Measurements from ENCODE around the gene PRSS8. TPM values are rescaled to one million over a fixed set of nuclear protein-coding genes. Genes with fewer than 3 reads are reported as not detected.

PRSS8 gene
- total RNA-seq, 1 experiment from 2014 or later, result 42.6 TPM

- no peak for ATAC-seq
- intact Hi-C loops (cut with micrococcal nuclease), result no loop called here
- no peaks in the 10 kb centered on the region for H3K9me2 ChIP-seq (ENCODE audit: insufficient read depth)
Measured at GRCh38 chr16:31086629-31086906, 49.0 kb downstream of the PRSS8 start.

More at GRCh38 chr16:31086629-31086906, 49.0 kb downstream of the PRSS8 start:
- Histone ChIP-seq H3K4me3 (replicated peaks in 1 of 2; ENCODE audit: low read depth in 1 of 2, low read length in 2 of 2) (no peak overlapping the region), H3K9me3 (ENCODE audit: control insufficient read depth in 1 of 2, insufficient read depth in 1 of 2, low read depth in 1 of 2, low read length in 2 of 2) (no peaks in the 10 kb centered on the region), H4K20me1 (ENCODE audit: insufficient read depth) (no peaks in the 10 kb centered on the region), H3K36me3 (ENCODE audit: control insufficient read depth in 1 of 2, insufficient read depth in 2 of 2, low read length in 2 of 2) (peaks cover 0 to 14% of the 10 kb centered on the region in 2 experiments; a peak in 3 of 4 replicates), H2AFZ (ENCODE audit: low read depth, low read length, poor library complexity, severe bottlenecking) (no peak overlapping the region), H3K27ac (ENCODE audit: low read depth, low read length) (no peak overlapping the region), H3K79me2 (ENCODE audit: insufficient read depth, low read length) (peaks cover 9% of the 10 kb centered on the region; the same call in 1 of the 2 replicates), H3K4me1 (ENCODE audit: control insufficient read depth in 1 of 2, insufficient read depth in 2 of 2, low read length in 2 of 2) (peaks cover 0 to 11% of the 10 kb centered on the region in 2 experiments; a peak in 1 of 4 replicates), H3K27me3 (ENCODE audit: insufficient read depth, low read length) (no peaks in the 10 kb centered on the region), H3K4me2 (ENCODE audit: low read length) (no peak overlapping the region), H3K9ac (ENCODE audit: low read length) (no peak overlapping the region)
- CTCF ChIA-PET, result no interaction called here
- POLR2A ChIA-PET, result no interaction called here
- no peak for DNase-seq (ENCODE audit: low read depth, low spot score)
- TF ChIP-seq YY1 (IDR thresholded peaks at IDR 0.05; ENCODE audit: extremely low read depth, insufficient replicate concordance, low read depth, low read length), result no peak
- no peak for TF ChIP-seq REST (IDR thresholded peaks at IDR 0.05; ENCODE audit: low read depth)
- no peak for TF ChIP-seq EZH2 (IDR thresholded peaks at IDR 0.05)
- TF ChIP-seq CTCF (IDR thresholded peaks at IDR 0.05 in 2 of 3, conservative IDR thresholded peaks at IDR 0.05 in 1 of 3; ENCODE audit: borderline replicate concordance in 1 of 3, insufficient read depth in 1 of 3, low read depth in 2 of 3, low read length in 2 of 3), result no peak
- no peak for TF ChIP-seq EGR1 (IDR thresholded peaks at IDR 0.05; ENCODE audit: low read depth)
- no peak for TF ChIP-seq SP1 (IDR thresholded peaks at IDR 0.05; ENCODE audit: low read depth)
- TF ChIP-seq ZNF274 (IDR thresholded peaks at IDR 0.05; ENCODE audit: low read depth, low read length), result no peak
- no peak for TF ChIP-seq MAX (IDR thresholded peaks at IDR 0.05)
- TF ChIP-seq ZFX (IDR thresholded peaks at IDR 0.05), result no peak
- no peak for TF ChIP-seq CBX3 (IDR thresholded peaks at IDR 0.05; ENCODE audit: low read depth)
- no peak for TF ChIP-seq JUND (IDR thresholded peaks at IDR 0.05)
- RAD21 ChIA-PET (ENCODE audit: low non-redundant PET in 1 of 2, low total read pairs in 2 of 2, uncharacterized antibody in 2 of 2, unreplicated experiment in 2 of 2), result no interaction called here
- BruUV-seq (replicated peaks), result no TSS peak

Data from HCT116 (cell line).